Osteoblast (primary cell): Measurements from ENCODE around the gene MLF2. TPM values are rescaled to one million over a fixed set of nuclear protein-coding genes. Genes with fewer than 3 reads are reported as not detected.
A peak's percentile ranks its signal among the peaks of the same experiment; 100 is the strongest.

ENCODE experiments used
- DNase-seq: peaks from one replicate; pipeline ENCODE4 v3.0.0; 2011; ENCODE audit warnings: low spot score, mixed read lengths; ENCODE audit not compliant: insufficient read length; ENCODE audit errors: missing footprints
- H2AFZ ChIP-seq: 2 replicates; pipeline ENCODE4 v1.6.0; 2011; ENCODE audit warnings: mild to moderate bottlenecking, low read length
- H3K27ac ChIP-seq: 2 replicates; pipeline ENCODE4 v1.5.1; 2011; ENCODE audit warnings: mild to moderate bottlenecking, low read depth, low read length, moderate library complexity
- H3K27me3 ChIP-seq: 2 replicates; pipeline ENCODE4 v1.6.0; 2012; ENCODE audit warnings: mild to moderate bottlenecking, control low read depth, inconsistent platforms, low read length, moderate library complexity; ENCODE audit not compliant: insufficient read depth
- H3K36me3 ChIP-seq: 2 replicates; pipeline ENCODE4 v1.5.1; 2011; ENCODE audit warnings: mild to moderate bottlenecking, low read length, control low read depth, moderate library complexity; ENCODE audit not compliant: insufficient read depth
- H3K4me1 ChIP-seq: 2 replicates; pipeline ENCODE4 v1.5.1; 2011; ENCODE audit warnings: mild to moderate bottlenecking, low read length, control low read depth, moderate library complexity; ENCODE audit not compliant: insufficient read depth
- H3K4me2 ChIP-seq: 2 replicates; pipeline ENCODE4 v1.6.0; 2011; ENCODE audit warnings: mild to moderate bottlenecking, low read length; ENCODE audit not compliant: insufficient read depth
- H3K4me3 ChIP-seq: fragments of 200-600 bp; sonication (generic); 3 replicates; pipeline ENCODE4 v1.5.1; 2012; ENCODE audit warnings: mild to moderate bottlenecking, low read length, inconsistent platforms; ENCODE audit not compliant: insufficient read depth
- H3K79me2 ChIP-seq: 2 replicates; pipeline ENCODE4 v1.6.0; 2012; ENCODE audit warnings: mild to moderate bottlenecking, low read length, control low read depth, inconsistent platforms; ENCODE audit not compliant: insufficient read depth
- H3K9me3 ChIP-seq: 2 replicates; pipeline ENCODE4 v1.5.1; 2011; ENCODE audit warnings: low read depth, low read length, control low read depth
- H4K20me1 ChIP-seq: 2 replicates; pipeline ENCODE4 v1.6.0; 2012; ENCODE audit warnings: mild to moderate bottlenecking, low read length, control low read depth; ENCODE audit not compliant: insufficient read depth
- CTCF ChIP-seq: IDR thresholded peaks from 2 replicates; pipeline ENCODE4 v1.5.1; 2011; ENCODE audit warnings: mild to moderate bottlenecking, low read depth, low read length, moderate library complexity; ENCODE audit errors: extremely low read depth
- total RNA-seq: library from RNA; depleted of rRNA; stranded (reverse); fragments of >200 nt; gene quantifications from 2 replicates; pipeline ENCODE4 v1.2.3, GENCODE V29; 2012

The MLF2 gene
- total RNA-seq, 1 donor: 138 TPM

GRCh38 chr12:6766651-6767349 lies 13.9 kb upstream of the MLF2 start:
- Histone ChIP-seq H3K27ac (peak overlapping the region; percentile 4), H3K36me3 (peaks cover 15% of the 10 kb centered on the region), H3K4me1 (peaks cover 38% of the 10 kb centered on the region), H3K9me3 (no peaks in the 10 kb centered on the region), H3K27me3 (no peaks in the 10 kb centered on the region), H3K79me2 (peaks cover 29% of the 10 kb centered on the region), H3K4me2 (peak overlapping the region; percentile 84), H2AFZ (peak overlapping the region; percentile 60), H4K20me1 (peaks cover 30% of the 10 kb centered on the region), H3K4me3 (peak overlapping the region; percentile 89)
- TF ChIP-seq CTCF: peak; percentile 40
- DNase-seq: peak; percentile 99

DNA sequence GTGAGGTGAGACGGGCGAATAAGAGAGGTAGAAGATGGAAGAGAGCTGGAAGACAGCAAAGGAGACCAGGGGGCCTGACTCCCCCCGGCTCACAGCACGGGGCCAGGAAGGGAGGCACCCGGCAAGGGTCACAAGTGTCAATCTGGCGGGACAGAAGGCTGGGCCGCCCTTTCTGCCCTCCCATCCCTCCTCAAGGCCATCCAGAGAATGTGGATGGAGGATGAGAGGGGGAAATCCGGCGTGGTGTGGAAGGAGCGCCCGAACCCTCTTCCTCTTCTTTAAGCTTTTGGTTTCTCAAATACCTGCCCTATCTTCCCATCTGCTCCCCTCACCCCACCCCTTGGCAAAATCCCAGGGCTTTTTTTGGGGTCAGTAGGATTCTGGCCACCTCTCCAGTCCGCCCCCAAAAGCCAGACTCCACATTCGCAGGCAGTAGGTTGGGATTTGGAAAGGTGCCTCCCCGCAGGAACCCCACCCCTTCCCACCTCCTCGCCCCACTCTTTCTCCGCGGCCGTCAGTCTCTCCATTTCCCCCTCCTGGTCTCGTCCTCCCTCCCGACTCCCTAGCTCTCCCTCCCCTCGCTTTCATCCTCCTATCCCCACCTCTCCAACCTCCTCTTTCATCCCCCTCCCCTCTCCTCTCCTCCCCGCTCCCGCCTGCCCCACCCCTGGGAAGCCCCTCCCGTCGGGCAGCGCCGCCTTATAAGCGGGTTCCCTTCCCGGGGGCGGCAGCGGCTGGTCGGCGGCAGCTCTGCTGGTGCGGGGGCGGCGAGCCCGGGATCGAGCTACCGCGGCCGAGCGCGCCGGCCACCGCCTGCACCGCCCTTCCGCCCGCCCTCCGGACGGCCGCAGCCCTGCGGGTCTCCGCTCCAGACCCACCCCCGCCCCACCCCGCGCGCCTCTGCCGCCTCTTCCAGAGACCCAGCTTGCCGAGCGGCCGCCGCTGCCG lies 13.0 kb upstream of the MLF2 start, which contains the start of gene PTMS:
Gene PTMS (plus strand): TSS at position 730 of the 948 bp plus-strand sequence. CDS start 343 bp downstream, outside the sequence.
- Histone ChIP-seq H3K4me2 (peak within 1 kb of the TSS; percentile 84), H2AFZ (peak within 1 kb of the TSS; percentile 60), H3K4me1 (peaks cover 38% of the 10 kb centered on the region), H3K9me3 (no peaks in the 10 kb centered on the region), H3K4me3 (peak within 1 kb of the TSS; percentile 89), H3K36me3 (peaks cover 8% of the 10 kb centered on the region), H4K20me1 (peaks cover 24% of the 10 kb centered on the region), H3K27ac (peak within 1 kb of the TSS; percentile 78), H3K27me3 (no peaks in the 10 kb centered on the region), H3K79me2 (peaks cover 29% of the 10 kb centered on the region)
- peak; percentile 98 for DNase-seq
- no peak for TF ChIP-seq CTCF

GRCh38 chr12:6765048-6765633 lies 12.2 kb upstream of the MLF2 start:
- Histone ChIP-seq H3K4me1 (peaks cover 38% of the 10 kb centered on the region), H3K4me2 (peak overlapping the region; percentile 79), H3K27me3 (no peaks in the 10 kb centered on the region), H4K20me1 (peaks cover 23% of the 10 kb centered on the region), H2AFZ (peak overlapping the region; percentile 5), H3K27ac (peak overlapping the region; percentile 78), H3K9me3 (no peaks in the 10 kb centered on the region), H3K79me2 (peaks cover 29% of the 10 kb centered on the region), H3K4me3 (peak overlapping the region; percentile 89), H3K36me3 (peaks cover 6% of the 10 kb centered on the region)
- no peak for TF ChIP-seq CTCF
- peak; percentile 76 for DNase-seq
